ENCODE results near the gene NRG2. TPM values are rescaled to one million over a fixed set of nuclear protein-coding genes. Genes with fewer than 3 reads are reported as not detected.

The NRG2 gene
- total RNA-seq, 4 donors from 2014 or later = 4.1 to 13.2 (median 7.0) TPM

DNA sequence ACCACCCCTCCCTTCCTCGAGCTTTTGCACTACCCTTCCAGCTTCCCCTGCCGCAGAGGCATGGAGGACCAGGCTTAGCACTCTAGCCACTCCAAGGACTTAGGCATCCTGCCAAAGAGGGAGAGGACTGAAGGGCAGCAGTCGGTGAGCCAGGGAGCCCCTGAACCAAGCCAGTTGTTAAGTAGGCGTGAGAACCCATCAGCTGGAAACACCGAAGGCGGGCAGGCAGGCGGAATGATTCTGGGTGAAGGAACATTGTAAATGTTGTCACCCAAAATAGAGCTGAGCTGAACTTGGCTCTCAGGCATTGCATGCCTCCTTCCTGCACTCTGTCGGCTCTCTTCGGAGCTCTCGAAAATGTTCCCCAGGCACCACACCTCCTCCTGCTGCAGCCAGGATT, 42.8 kb downstream of the NRG2 start:
- TF ChIP-seq, protein P1, sequence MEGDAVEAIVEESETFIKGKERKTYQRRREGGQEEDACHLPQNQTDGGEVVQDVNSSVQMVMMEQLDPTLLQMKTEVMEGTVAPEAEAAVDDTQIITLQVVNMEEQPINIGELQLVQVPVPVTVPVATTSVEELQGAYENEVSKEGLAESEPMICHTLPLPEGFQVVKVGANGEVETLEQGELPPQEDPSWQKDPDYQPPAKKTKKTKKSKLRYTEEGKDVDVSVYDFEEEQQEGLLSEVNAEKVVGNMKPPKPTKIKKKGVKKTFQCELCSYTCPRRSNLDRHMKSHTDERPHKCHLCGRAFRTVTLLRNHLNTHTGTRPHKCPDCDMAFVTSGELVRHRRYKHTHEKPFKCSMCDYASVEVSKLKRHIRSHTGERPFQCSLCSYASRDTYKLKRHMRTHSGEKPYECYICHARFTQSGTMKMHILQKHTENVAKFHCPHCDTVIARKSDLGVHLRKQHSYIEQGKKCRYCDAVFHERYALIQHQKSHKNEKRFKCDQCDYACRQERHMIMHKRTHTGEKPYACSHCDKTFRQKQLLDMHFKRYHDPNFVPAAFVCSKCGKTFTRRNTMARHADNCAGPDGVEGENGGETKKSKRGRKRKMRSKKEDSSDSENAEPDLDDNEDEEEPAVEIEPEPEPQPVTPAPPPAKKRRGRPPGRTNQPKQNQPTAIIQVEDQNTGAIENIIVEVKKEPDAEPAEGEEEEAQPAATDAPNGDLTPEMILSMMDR (IDR thresholded peaks at IDR 0.05; ENCODE audit: low read depth) = no peak

DNA sequence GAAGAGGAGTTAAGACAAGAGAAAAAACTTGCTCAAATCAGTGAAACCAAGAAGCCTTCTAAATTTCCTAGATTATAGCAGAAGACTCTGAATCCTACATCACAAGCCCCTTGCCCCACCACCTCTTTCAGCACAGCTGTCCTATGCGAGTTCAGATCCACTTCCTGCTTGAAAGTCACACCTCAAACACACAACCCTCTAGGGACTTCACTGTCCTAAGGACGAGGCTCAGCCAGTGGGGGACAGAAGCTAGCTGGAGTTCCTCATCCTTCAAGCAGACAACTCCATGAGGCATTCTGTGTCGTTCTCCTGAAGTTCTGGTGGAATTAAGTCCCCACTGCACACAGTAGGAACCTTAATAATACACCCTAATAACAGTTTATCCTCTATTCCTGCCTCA, 44.3 kb downstream of the NRG2 start:
- TF ChIP-seq, protein P1 (IDR thresholded peaks at IDR 0.05; ENCODE audit: low read depth) = no peak

DNA sequence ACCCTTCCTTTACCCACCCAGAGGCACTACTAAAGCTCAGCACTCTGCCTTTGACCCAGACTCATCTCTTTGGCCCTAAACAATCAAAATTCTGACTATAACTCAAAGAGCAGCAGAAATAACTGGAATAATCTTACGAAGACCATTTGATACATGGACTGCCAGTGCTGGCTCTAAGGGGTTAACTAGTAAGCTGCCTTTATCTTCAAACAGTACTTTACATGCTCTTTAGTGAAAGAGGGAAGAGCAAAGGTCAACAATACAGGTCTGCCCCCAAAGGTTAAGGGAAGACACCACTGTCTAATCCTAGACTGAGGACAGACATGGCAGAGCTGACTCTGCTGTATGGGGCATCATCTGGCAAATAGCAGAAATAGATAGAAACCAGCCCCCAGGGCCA, 45.8 kb downstream of the NRG2 start:
- TF ChIP-seq, protein P1 (IDR thresholded peaks at IDR 0.05; ENCODE audit: low read depth) = no peak

DNA sequence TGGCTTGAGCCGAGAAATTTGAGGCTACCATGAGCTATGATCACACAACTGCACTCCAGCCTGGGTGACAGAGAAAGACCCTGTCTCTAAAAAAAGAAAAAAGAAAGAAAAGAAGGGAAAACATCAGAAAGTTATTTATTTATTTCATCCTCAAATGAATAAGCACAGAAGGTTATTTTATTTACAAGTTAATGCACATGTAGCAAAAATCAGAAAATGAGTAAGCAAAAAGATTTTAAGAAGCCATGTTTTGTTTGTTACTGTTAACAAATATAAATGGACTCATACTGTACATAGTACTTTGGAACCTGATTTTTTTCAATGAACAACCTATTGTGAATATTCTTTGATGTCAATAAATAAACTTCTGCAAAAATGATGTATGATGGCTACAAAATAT, 47.2 kb downstream of the NRG2 start:
- TF ChIP-seq, protein P1 (IDR thresholded peaks at IDR 0.05; ENCODE audit: low read depth) = no peak

DNA sequence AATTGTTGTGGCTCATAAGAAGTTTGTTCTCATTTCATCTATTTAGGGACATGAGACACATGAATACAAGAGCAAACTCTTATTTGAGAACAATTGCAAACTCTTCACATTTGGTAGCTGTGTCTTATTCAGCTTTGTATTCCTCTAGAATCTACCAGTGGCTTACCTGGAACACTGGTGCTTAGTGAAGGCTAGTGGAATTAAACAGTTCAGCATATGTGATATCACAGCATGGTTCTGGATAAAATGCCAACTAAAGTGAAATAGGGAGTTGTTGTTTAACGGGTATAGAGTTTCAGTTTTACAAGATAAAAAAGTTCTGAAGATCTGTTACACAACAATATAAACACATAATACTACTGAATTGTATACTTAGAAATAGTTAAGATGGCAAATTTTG, 48.9 kb downstream of the NRG2 start:
- TF ChIP-seq, protein P1 (IDR thresholded peaks at IDR 0.05; ENCODE audit: low read depth) = no peak

DNA sequence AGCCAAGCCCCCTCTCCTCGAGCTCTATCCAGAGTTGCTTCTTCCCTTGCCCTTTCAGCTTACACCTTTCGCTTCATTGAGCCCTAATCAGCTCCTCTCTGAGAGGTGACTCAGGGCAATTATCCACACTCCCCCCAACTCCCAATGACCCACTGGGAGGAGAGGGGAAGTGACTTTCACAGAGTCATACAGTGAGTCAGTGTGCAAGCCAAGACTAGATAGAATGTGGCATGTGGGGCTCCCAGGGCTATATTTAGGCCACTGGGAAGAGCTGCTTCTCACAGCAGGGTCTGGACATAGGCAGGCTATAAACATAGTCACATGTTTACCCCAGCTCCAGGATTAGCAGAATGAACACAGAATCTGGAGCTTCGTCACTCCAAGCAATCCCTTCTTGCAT, 57.4 kb downstream of the NRG2 start:
- TF ChIP-seq, protein P1 (IDR thresholded peaks at IDR 0.05; ENCODE audit: low read depth) = no peak

DNA sequence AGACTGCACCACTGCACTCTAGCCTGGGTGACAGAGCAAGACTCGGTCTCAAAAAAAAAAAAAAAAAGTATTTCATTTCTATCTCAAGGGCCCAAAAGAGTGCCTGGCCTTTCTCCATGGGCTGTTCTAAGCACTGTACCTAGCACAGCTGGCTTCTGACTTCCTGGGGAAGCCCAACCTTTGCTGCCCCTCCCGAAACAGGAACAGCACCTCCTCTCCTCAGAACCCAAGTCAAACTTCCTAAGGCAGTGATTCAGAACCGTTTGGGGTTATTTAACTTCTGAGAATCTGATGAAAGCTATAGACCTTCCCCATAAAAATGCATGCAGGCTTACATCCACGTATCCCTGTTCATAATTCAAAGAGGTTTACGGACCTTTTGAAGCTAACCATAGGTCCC, 57.8 kb downstream of the NRG2 start:
- TF ChIP-seq, protein P1 (IDR thresholded peaks at IDR 0.05; ENCODE audit: low read depth) = no peak
